HG02973 (cell line): ENCODE measurements around the gene ASB3.
"Not testable (repeated sequence)": the region's sequence is repeated elsewhere in the genome, so short reads cannot be mapped to it uniquely, and the experiment has no call there.

Experiments used
- ATAC-seq: cut with Tn5 transposase; IDR thresholded peaks from one replicate; pipeline ENCODE4 v1.9.1; 2021; ENCODE audit warnings: moderate library complexity; ENCODE audit not compliant: unreplicated experiment

ASB3 gene

GRCh38 chr2:53660886-53661285, 125.9 kb downstream of the ASB3 start:
- no peak for ATAC-seq

GRCh38 chr2:53658474-53658873, 128.3 kb downstream of the ASB3 start:
- not testable (repeated sequence) for ATAC-seq

GRCh38 chr2:53655256-53655655, 131.5 kb downstream of the ASB3 start:
- ATAC-seq = no peak

GRCh38 chr2:53654396-53654795, 132.4 kb downstream of the ASB3 start:
- ATAC-seq = no peak

- no peak for ATAC-seq
Measured at GRCh38 chr2:53652131-53652530, 134.6 kb downstream of the ASB3 start.

GRCh38 chr2:53646788-53647187, 140.0 kb downstream of the ASB3 start:
- ATAC-seq = no peak

- ATAC-seq = no peak
Measured at GRCh38 chr2:53641290-53641689, 145.5 kb downstream of the ASB3 start.

- ATAC-seq = no peak
Measured at GRCh38 chr2:53640466-53640865, 146.3 kb downstream of the ASB3 start.

- no peak for ATAC-seq
Measured at GRCh38 chr2:53636596-53636995, 150.2 kb downstream of the ASB3 start.

- no peak for ATAC-seq
Measured at GRCh38 chr2:53636109-53636508, 150.6 kb downstream of the ASB3 start.

- ATAC-seq = no peak
Measured at GRCh38 chr2:53635694-53636093, 151.1 kb downstream of the ASB3 start.

GRCh38 chr2:53633441-53633840, 153.3 kb downstream of the ASB3 start:
- no peak for ATAC-seq

GRCh38 chr2:53632714-53633113, 154.0 kb downstream of the ASB3 start:
- no peak for ATAC-seq

- ATAC-seq = no peak
Measured at GRCh38 chr2:53632126-53632460, 154.7 kb downstream of the ASB3 start.

- ATAC-seq = peak; percentile 64
Measured at GRCh38 chr2:53631313-53632125, 155.2 kb downstream of the ASB3 start.

GRCh38 chr2:53630026-53630606, 156.6 kb downstream of the ASB3 start:
- ATAC-seq = no peak

- no peak for ATAC-seq
Measured at GRCh38 chr2:53629501-53629900, 157.3 kb downstream of the ASB3 start.

GRCh38 chr2:53629001-53629400, 157.8 kb downstream of the ASB3 start:
- no peak for ATAC-seq

GRCh38 chr2:53622141-53622540, 164.6 kb downstream of the ASB3 start:
- no peak for ATAC-seq

- no peak for ATAC-seq
Measured at GRCh38 chr2:53620981-53621380, 165.8 kb downstream of the ASB3 start.
